HepG2 (cell line): ENCODE measurements around the gene AKT3. TPM values are rescaled to one million over a fixed set of nuclear protein-coding genes. Genes with fewer than 3 reads are reported as not detected.

Experiments
- ATAC-seq: fragments of 200-7000 bp; cut with Tn5 transposase; 3 replicates; pipeline ENCODE4 v1.9.1; 2020; ENCODE audit warnings: mild to moderate bottlenecking, moderate library complexity
- BruUV-seq: library from RNA; stranded (reverse); fragments of 400-500 nt; replicated peaks from 2 replicates; lab custom pipeline; 2021; lab: Mats Ljungman, UMichigan
- CTCF ChIA-PET: fragments of 300-600 bp; formaldehyde crosslinking; extraction: SDS; loops from one replicate; lab custom pipeline; 2021; ENCODE audit warnings: low total read pairs, inconsistent platforms, low intra/inter-chr PET ratio; lab: Yijun Ruan, JAX
- POLR2A ChIA-PET: fragments of 350-600 bp; sonication (Branson Sonifier 250); formaldehyde crosslinking; loops from one replicate; lab custom pipeline; 2020; ENCODE audit warnings: antibody characterized with exemption, inconsistent platforms; lab: Yijun Ruan, JAX
- DNase-seq: peaks from one replicate; pipeline ENCODE4 v3.0.0-alpha.2; 2015; ENCODE audit warnings: low spot score
- FAIRE-seq: peaks from 3 replicates; lab custom pipeline; 2011; peaks lifted over from hg19 to GRCh38; lab: Jason Lieb, UNC
- H2AFZ ChIP-seq: one replicate; pipeline ENCODE4 v1.6.1; 2011; ENCODE audit warnings: low read length, inconsistent platforms
- H3K27ac ChIP-seq: fragments of 300-600 bp; 3 replicates; pipeline ENCODE4 v1.8.0; 2011; ENCODE audit warnings: mixed run types, mild to moderate bottlenecking, mixed read lengths, low read length, inconsistent platforms; ENCODE audit not compliant: insufficient read depth; ENCODE audit errors: extremely low read length
- H3K27me3 ChIP-seq, 2 experiments: fragments of 200-600 bp in 1 of 2; 2 replicates in 1 of 2; 3 replicates in 1 of 2; pipeline versions ENCODE4 v1.6.0 to v1.8.0; 2011; ENCODE audit warnings: low read length in 2 of 2, mild to moderate bottlenecking in 2 of 2, moderate library complexity in 2 of 2, inconsistent platforms in 1 of 2; ENCODE audit not compliant: insufficient read depth in 2 of 2, control insufficient read depth in 1 of 2
- H3K36me3 ChIP-seq, 2 experiments: fragments of 200-600 bp in 1 of 2; replicated peaks in 1 of 2; 2 replicates in 1 of 2; 3 replicates in 1 of 2; pipeline versions ENCODE4 v1.5.1 to v1.8.0; 2011; ENCODE audit warnings: low read length in 2 of 2, inconsistent platforms in 1 of 2; ENCODE audit not compliant: insufficient read depth in 2 of 2, control insufficient read depth in 1 of 2
- H3K4me1 ChIP-seq: 2 replicates; pipeline ENCODE4 v1.5.1; 2012; ENCODE audit warnings: low read length, inconsistent platforms; ENCODE audit not compliant: insufficient read depth
- H3K4me2 ChIP-seq: 2 replicates; pipeline ENCODE4 v1.6.0; 2011; ENCODE audit warnings: low read depth, low read length, inconsistent platforms
- H3K4me3 ChIP-seq, 3 experiments: fragments of 200-600 bp in 1 of 3; sonication (generic), shearing (Covaris generic) in 1 of 3; replicated peaks in 1 of 3; 2 replicates each; pipeline ENCODE4 v1.5.1; 2011 to 2016; ENCODE audit warnings: low read length in 3 of 3, inconsistent platforms in 2 of 3, low read depth in 2 of 3, mild to moderate bottlenecking in 2 of 3, control low read depth in 1 of 3, mixed read lengths in 1 of 3; ENCODE audit not compliant: insufficient read depth in 1 of 3
- H3K79me2 ChIP-seq: one replicate; pipeline ENCODE4 v1.6.1; 2011; ENCODE audit warnings: low read length, inconsistent platforms; ENCODE audit not compliant: insufficient read depth
- H3K9ac ChIP-seq: 2 replicates; pipeline ENCODE4 v1.6.0; 2011; ENCODE audit warnings: mild to moderate bottlenecking, low read depth, low read length, inconsistent platforms; ENCODE audit not compliant: insufficient read depth
- H3K9me3 ChIP-seq: 2 replicates; pipeline ENCODE4 v1.5.1; 2012; ENCODE audit warnings: mild to moderate bottlenecking, low read length
- H4K20me1 ChIP-seq: 2 replicates; pipeline ENCODE4 v1.6.0; 2011; ENCODE audit warnings: inconsistent platforms, mild to moderate bottlenecking, low read length, moderate library complexity; ENCODE audit not compliant: insufficient read depth
- CAMTA2 ChIP-seq: sonication (generic); formaldehyde crosslinking; IDR thresholded peaks from 2 replicates; pipeline ENCODE4 v1.4.0; 2020; ENCODE audit warnings: mild to moderate bottlenecking, missing genetic modification reagents, borderline replicate concordance
- MZF1 ChIP-seq: sonication (generic); formaldehyde crosslinking; IDR thresholded peaks from 2 replicates; pipeline ENCODE4 v1.8.1; 2023; ENCODE audit warnings: mild to moderate bottlenecking, missing genetic modification reagents, borderline replicate concordance
- ZNF20 ChIP-seq: sonication (generic); formaldehyde crosslinking; IDR thresholded peaks from 2 replicates; pipeline ENCODE4 v1.4.0; 2020; ENCODE audit warnings: mild to moderate bottlenecking, moderate library complexity, missing genetic modification reagents
- WGBS: methylation state at CpG from one replicate; pipeline ENCODE4 v1.1.6; 2017; ENCODE audit warnings: low lambda C conversion rate; 5-methylcytosine and 5-hydroxymethylcytosine counted together
- in situ Hi-C: cut with HindIII; loops from 2 replicates; pipeline ENCODE4 v1.10.0; 2017; ENCODE audit warnings: low pct_unique_long_range_greater_than_20kb; ENCODE audit not compliant: extremely low pct_ligation_motif_present
- intact Hi-C: fragments of 100-400 bp; cut with micrococcal nuclease; formaldehyde crosslinking; loops from one replicate; pipeline ENCODE4 v1.10.0; 2022; ENCODE audit not compliant: unreplicated experiment
- polyA plus RNA-seq, 8 experiments: library from polyadenylated mRNA; depleted of rRNA in 3 of 8; stranded (reverse) in 7 of 8; unstranded in 1 of 8; fragments of >200 nt; fragmentation: Illumina TruSeq in 4 of 8; extraction: Trizol in 4 of 8; gene quantifications; 2 replicates each; pipeline versions ENCODE4 v1.2.1 to v1.2.3, GENCODE V29; 2011 to 2016; ENCODE audit warnings: low read depth in 4 of 8, missing spikeins in 1 of 8, mixed read lengths in 1 of 8; ENCODE audit not compliant: insufficient read depth in 1 of 8
- total RNA-seq, 5 experiments: library from RNA; depleted of rRNA; stranded (reverse); fragments of >200 nt; fragmentation: Illumina TruSeq; extraction: Trizol; gene quantifications; 2 replicates each; pipeline ENCODE4 v1.2.3, GENCODE V29; 2016; ENCODE audit warnings: low read depth in 1 of 5
- TF ChIP-seq, protein P1 (sequence below): IDR thresholded peaks from 2 replicates; pipeline ENCODE4 v1.4.0; 2020; ENCODE audit warnings: mild to moderate bottlenecking, missing genetic modification reagents
- TF ChIP-seq, protein P2 (sequence below): sonication (generic); formaldehyde crosslinking; IDR thresholded peaks from 2 replicates; pipeline ENCODE4 v1.5.0; 2020; ENCODE audit warnings: mild to moderate bottlenecking, missing genetic modification reagents

AKT3 gene
- total and polyA plus RNA-seq, 2 of the 13 experiments (the other 11 are each of a cell fraction or from before 2014, with no cell fraction given): 0.07 TPM

DNA sequence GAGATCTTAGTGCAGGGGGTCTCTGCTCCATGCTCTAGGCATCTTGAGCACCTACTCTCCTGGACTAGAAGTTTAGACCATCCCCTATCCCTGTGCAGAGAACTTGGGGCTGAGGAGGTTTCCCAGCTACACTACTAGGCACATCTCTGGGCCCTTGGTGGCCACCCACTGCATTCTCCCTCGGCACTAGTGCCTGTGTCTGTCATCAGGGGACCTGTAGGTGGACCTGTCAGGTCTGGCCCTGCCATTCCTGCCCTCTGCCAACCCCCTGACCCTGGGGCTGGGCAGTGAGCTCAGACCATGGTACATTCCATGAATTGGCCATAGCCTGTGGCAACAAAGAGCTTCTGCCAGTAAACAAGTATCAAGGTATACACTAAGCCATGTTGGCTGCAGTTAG, 269.1 kb downstream of the AKT3 start:
- H3K4me2 ChIP-seq: no peak overlapping the region
- CTCF ChIA-PET: no interaction called here
- peaks cover 19% of the 10 kb centered on the region for H3K9me3 ChIP-seq
- H3K4me1 ChIP-seq: no peaks in the 10 kb centered on the region
- WGBS: 0% methylated on average over 1 of the region's 1 CpG
- no TSS peak for BruUV-seq
- H2AFZ ChIP-seq: no peak overlapping the region
- in situ Hi-C loops (no loop called here), intact Hi-C loops (no loop called here)
- H3K4me3 ChIP-seq: no peak overlapping the region
- TF ChIP-seq, protein P1, sequence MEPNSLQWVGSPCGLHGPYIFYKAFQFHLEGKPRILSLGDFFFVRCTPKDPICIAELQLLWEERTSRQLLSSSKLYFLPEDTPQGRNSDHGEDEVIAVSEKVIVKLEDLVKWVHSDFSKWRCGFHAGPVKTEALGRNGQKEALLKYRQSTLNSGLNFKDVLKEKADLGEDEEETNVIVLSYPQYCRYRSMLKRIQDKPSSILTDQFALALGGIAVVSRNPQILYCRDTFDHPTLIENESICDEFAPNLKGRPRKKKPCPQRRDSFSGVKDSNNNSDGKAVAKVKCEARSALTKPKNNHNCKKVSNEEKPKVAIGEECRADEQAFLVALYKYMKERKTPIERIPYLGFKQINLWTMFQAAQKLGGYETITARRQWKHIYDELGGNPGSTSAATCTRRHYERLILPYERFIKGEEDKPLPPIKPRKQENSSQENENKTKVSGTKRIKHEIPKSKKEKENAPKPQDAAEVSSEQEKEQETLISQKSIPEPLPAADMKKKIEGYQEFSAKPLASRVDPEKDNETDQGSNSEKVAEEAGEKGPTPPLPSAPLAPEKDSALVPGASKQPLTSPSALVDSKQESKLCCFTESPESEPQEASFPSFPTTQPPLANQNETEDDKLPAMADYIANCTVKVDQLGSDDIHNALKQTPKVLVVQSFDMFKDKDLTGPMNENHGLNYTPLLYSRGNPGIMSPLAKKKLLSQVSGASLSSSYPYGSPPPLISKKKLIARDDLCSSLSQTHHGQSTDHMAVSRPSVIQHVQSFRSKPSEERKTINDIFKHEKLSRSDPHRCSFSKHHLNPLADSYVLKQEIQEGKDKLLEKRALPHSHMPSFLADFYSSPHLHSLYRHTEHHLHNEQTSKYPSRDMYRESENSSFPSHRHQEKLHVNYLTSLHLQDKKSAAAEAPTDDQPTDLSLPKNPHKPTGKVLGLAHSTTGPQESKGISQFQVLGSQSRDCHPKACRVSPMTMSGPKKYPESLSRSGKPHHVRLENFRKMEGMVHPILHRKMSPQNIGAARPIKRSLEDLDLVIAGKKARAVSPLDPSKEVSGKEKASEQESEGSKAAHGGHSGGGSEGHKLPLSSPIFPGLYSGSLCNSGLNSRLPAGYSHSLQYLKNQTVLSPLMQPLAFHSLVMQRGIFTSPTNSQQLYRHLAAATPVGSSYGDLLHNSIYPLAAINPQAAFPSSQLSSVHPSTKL: no peak
- no peak for TF ChIP-seq ZNF20
- TF ChIP-seq CAMTA2 (CRISPR knock-in tag): no peak
- TF ChIP-seq MZF1 (CRISPR knock-in tag): no peak
- TF ChIP-seq, protein P2, sequence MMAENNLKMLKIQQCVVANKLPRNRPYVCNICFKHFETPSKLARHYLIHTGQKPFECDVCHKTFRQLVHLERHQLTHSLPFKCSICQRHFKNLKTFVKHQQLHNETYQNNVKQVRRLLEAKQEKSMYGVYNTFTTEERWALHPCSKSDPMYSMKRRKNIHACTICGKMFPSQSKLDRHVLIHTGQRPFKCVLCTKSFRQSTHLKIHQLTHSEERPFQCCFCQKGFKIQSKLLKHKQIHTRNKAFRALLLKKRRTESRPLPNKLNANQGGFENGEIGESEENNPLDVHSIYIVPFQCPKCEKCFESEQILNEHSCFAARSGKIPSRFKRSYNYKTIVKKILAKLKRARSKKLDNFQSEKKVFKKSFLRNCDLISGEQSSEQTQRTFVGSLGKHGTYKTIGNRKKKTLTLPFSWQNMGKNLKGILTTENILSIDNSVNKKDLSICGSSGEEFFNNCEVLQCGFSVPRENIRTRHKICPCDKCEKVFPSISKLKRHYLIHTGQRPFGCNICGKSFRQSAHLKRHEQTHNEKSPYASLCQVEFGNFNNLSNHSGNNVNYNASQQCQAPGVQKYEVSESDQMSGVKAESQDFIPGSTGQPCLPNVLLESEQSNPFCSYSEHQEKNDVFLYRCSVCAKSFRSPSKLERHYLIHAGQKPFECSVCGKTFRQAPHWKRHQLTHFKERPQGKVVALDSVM (CRISPR knock-in tag): no peak
- ATAC-seq (no peak), FAIRE-seq (no peak), DNase-seq (no peak)
- no peak overlapping the region for H3K9ac ChIP-seq
- H3K36me3 ChIP-seq: no peaks in the 10 kb centered on the region
- POLR2A ChIA-PET: no interaction called here
- H3K79me2 ChIP-seq: no peaks in the 10 kb centered on the region
- H4K20me1 ChIP-seq: no peaks in the 10 kb centered on the region
- H3K27me3 ChIP-seq: 0 out of 5 replicates have a peak, but pooled peaks cover 0 to 2% of the 10 kb centered on the region in 2 experiments
- H3K27ac ChIP-seq: no peak overlapping the region
